ENCODE results near the gene AGAP1. TPM values are rescaled to one million over a fixed set of nuclear protein-coding genes. Genes with fewer than 3 reads are reported as not detected.

The AGAP1 gene
- total RNA-seq, 4 donors from 2014 or later = 5.3 to 30.6 (median 19.2) TPM

- intact Hi-C loops (cut with DNase I; ENCODE audit: low total_unique reads) = loop anchor here (10.0 kb wide), 1 partner anchor 396 kb away; no protein-coding TSS in a partner anchor
- Histone ChIP-seq H3K9me3 (no peaks in the 10 kb centered on the region), H3K4me1 (peaks cover 0 to 24% of the 10 kb centered on the region in 2 donors), H3K27ac (no peak overlapping the region), H3K4me3 (no peak overlapping the region), H3K36me3 (no peaks in the 10 kb centered on the region), H3K27me3 (peaks cover 47 to 81% of the 10 kb centered on the region in 2 donors)
- DNase-seq = no peak
- TF ChIP-seq POLR2A (IDR thresholded peaks at IDR 0.05) (no peak), CTCF (IDR thresholded peaks at IDR 0.05) (no peak)
Measured at GRCh38 chr2:236171181-236171679, 677.4 kb downstream of the AGAP1 start.

- intact Hi-C loops (cut with DNase I; ENCODE audit: low total_unique reads) = loop anchor here (10.0 kb wide), 1 partner anchor 397 kb away; no protein-coding TSS in a partner anchor
- Histone ChIP-seq H3K4me3 (no peak overlapping the region), H3K36me3 (no peaks in the 10 kb centered on the region), H3K27ac (no peak overlapping the region), H3K9me3 (no peaks in the 10 kb centered on the region), H3K27me3 (peaks cover 47 to 81% of the 10 kb centered on the region in 2 donors), H3K4me1 (peaks cover 0 to 19% of the 10 kb centered on the region in 2 donors)
- no peak for TF ChIP-seq POLR2A (IDR thresholded peaks at IDR 0.05)
- no peak for TF ChIP-seq CTCF (IDR thresholded peaks at IDR 0.05)
- DNase-seq = no peak
Measured at GRCh38 chr2:236171680-236172254, 677.9 kb downstream of the AGAP1 start.

GRCh38 chr2:236172255-236173035, 678.6 kb downstream of the AGAP1 start:
- DNase-seq = no peak
- H3K4me1 ChIP-seq = peaks cover 0 to 12% of the 10 kb centered on the region in 2 donors
- H3K4me3 ChIP-seq = no peak overlapping the region
- no peak for TF ChIP-seq POLR2A (IDR thresholded peaks at IDR 0.05)
- no peak for TF ChIP-seq CTCF (IDR thresholded peaks at IDR 0.05)
- H3K27ac ChIP-seq = no peak overlapping the region
- no peaks in the 10 kb centered on the region for H3K9me3 ChIP-seq
- H3K36me3 ChIP-seq = no peaks in the 10 kb centered on the region
- intact Hi-C loops (cut with DNase I; ENCODE audit: low total_unique reads) = loop anchor here (10.0 kb wide), 1 partner anchor 398 kb away; no protein-coding TSS in a partner anchor
- H3K27me3 ChIP-seq = peaks cover 41 to 86% of the 10 kb centered on the region in 2 donors

- H3K36me3 ChIP-seq = no peaks in the 10 kb centered on the region
- TF ChIP-seq POLR2A (IDR thresholded peaks at IDR 0.05) (no peak), CTCF (IDR thresholded peaks at IDR 0.05) (no peak)
- H3K9me3 ChIP-seq = no peaks in the 10 kb centered on the region
- intact Hi-C loops (cut with DNase I; ENCODE audit: low total_unique reads) = loop anchor here (10.0 kb wide), 1 partner anchor 398 kb away; no protein-coding TSS in a partner anchor
- H3K27ac ChIP-seq = no peak overlapping the region
- peaks cover 36 to 93% of the 10 kb centered on the region in 2 donors for H3K27me3 ChIP-seq
- H3K4me3 ChIP-seq = no peak overlapping the region
- H3K4me1 ChIP-seq = peaks cover 0 to 5% of the 10 kb centered on the region in 2 donors
- DNase-seq = no peak
Measured at GRCh38 chr2:236173036-236173728, 679.3 kb downstream of the AGAP1 start.

All from uterus (tissue), 4 donors.